Fibroblast of lung (primary cell): ENCODE results near the gene PCSK6. TPM values are rescaled to one million over a fixed set of nuclear protein-coding genes. Genes with fewer than 3 reads are reported as not detected.

Experiments
- DNase-seq, 2 donors: peaks; one replicate each; pipeline versions ENCODE4 v3.0.0 to v3.0.0-alpha.2; 2010; ENCODE audit warnings: low read depth in 2 of 2
- H2AFZ ChIP-seq: 2 replicates; pipeline ENCODE4 v1.5.1; 2012; ENCODE audit warnings: low read length, control low read depth, inconsistent platforms
- H3K27ac ChIP-seq: 2 replicates; pipeline ENCODE4 v1.5.1; 2011; ENCODE audit warnings: low read length, control low read depth; ENCODE audit not compliant: insufficient read depth
- H3K27me3 ChIP-seq: 2 replicates; pipeline ENCODE4 v1.5.1; 2011; ENCODE audit warnings: mild to moderate bottlenecking, low read length; ENCODE audit not compliant: control insufficient read depth, insufficient read depth
- H3K36me3 ChIP-seq: 2 replicates; pipeline ENCODE4 v1.5.1; 2011; ENCODE audit warnings: low read length; ENCODE audit not compliant: control insufficient read depth, insufficient read depth
- H3K4me1 ChIP-seq: 2 replicates; pipeline ENCODE4 v1.5.1; 2011; ENCODE audit warnings: low read length; ENCODE audit not compliant: control insufficient read depth, insufficient read depth; ENCODE audit errors: extremely low read depth
- H3K4me2 ChIP-seq: 2 replicates; pipeline ENCODE4 v1.5.1; 2011; ENCODE audit warnings: low read length, control low read depth; ENCODE audit not compliant: insufficient read depth; ENCODE audit errors: extremely low read depth
- H3K4me3 ChIP-seq, 4 experiments: fragments of 200-600 bp in 1 of 4; sonication (generic) in 1 of 4; replicated peaks in 1 of 4; 2 replicates each; pipeline ENCODE4 v1.5.1; 2011 to 2016; ENCODE audit warnings: low read length in 4 of 4, low read depth in 3 of 4, mild to moderate bottlenecking in 3 of 4, control low read depth in 2 of 4, inconsistent platforms in 1 of 4, mixed read lengths in 1 of 4; ENCODE audit not compliant: insufficient read depth in 1 of 4; ENCODE audit errors: control extremely low read depth in 1 of 4
- H3K79me2 ChIP-seq: 2 replicates; pipeline ENCODE4 v1.5.1; 2012; ENCODE audit warnings: mild to moderate bottlenecking, low read length, inconsistent platforms; ENCODE audit not compliant: control insufficient read depth, insufficient read depth
- H3K9ac ChIP-seq: 2 replicates; pipeline ENCODE4 v1.5.1; 2011; ENCODE audit warnings: mild to moderate bottlenecking, low read length, control low read depth; ENCODE audit not compliant: insufficient read depth
- H3K9me3 ChIP-seq: 2 replicates; pipeline ENCODE4 v1.5.1; 2012; ENCODE audit warnings: low read depth, low read length; ENCODE audit not compliant: control insufficient read depth, insufficient read depth
- H4K20me1 ChIP-seq: 2 replicates; pipeline ENCODE4 v1.5.1; 2011; ENCODE audit warnings: low read length; ENCODE audit not compliant: control insufficient read depth, insufficient read depth; ENCODE audit errors: extremely low read depth
- EZH2 ChIP-seq: IDR thresholded peaks from 2 replicates; pipeline ENCODE4 v1.5.1; 2012; ENCODE audit warnings: low read length, control low read depth, mild to moderate bottlenecking; ENCODE audit errors: missing control alignments
- polyA plus RNA-seq, 2 donors: library from polyadenylated mRNA; depleted of rRNA in 1 of 2; stranded (reverse) in 1 of 2; unstranded in 1 of 2; fragments of >200 nt; gene quantifications; 2 replicates each; pipeline ENCODE4 v1.2.1, GENCODE V29; 2011 to 2012; ENCODE audit warnings: missing spikeins in 1 of 2
- total RNA-seq: library from RNA; depleted of rRNA; stranded (reverse); fragments of >200 nt; gene quantifications from 2 replicates; pipeline ENCODE4 v1.2.1, GENCODE V29; 2014
- TF ChIP-seq, protein P1 (sequence below), 2 donors: IDR thresholded peaks in 1 of 2; conservative IDR thresholded peaks in 1 of 2; 1 replicate in 1 of 2; 2 replicates in 1 of 2; pipeline ENCODE4 v1.5.1; 2011 to 2012; ENCODE audit warnings: low read length in 2 of 2, control low read depth in 1 of 2, inconsistent platforms in 1 of 2, low read depth in 1 of 2, mild to moderate bottlenecking in 1 of 2

Gene PCSK6
- total and polyA plus RNA-seq, 2 donors (not counting 1 experiment from before 2014, with no cell fraction given), result 0.02 to 0.83 TPM

DNA sequence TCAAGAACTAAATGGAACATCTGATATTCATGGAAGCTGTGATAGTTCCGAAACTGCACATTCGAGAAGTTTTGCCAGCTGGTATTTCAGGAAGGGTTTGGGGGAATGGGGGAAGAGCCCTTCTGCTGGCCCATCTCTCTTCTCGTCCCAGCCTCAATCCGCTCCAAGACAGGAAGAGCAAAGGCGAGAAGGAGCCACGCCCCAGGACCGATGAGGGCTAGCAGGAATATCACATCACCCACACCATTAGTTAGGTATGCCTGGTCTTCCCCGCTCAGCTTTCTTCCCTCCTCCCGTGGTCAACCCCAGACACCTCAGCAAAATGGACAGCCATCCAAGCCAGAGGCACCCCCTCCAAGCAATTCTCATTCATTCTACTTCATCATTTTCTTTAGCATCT lies 14.9 kb upstream of the PCSK6 start:
- Histone ChIP-seq H4K20me1 (no peaks in the 10 kb centered on the region), H2AFZ (no peak overlapping the region), H3K27me3 (no peaks in the 10 kb centered on the region), H3K9me3 (no peaks in the 10 kb centered on the region), H3K36me3 (no peaks in the 10 kb centered on the region), H3K4me1 (no peaks in the 10 kb centered on the region), H3K9ac (no peak overlapping the region), H3K4me2 (no peak overlapping the region), H3K4me3 (no peak overlapping the region), H3K79me2 (no peaks in the 10 kb centered on the region), H3K27ac (no peak overlapping the region)
- TF ChIP-seq, protein P1, sequence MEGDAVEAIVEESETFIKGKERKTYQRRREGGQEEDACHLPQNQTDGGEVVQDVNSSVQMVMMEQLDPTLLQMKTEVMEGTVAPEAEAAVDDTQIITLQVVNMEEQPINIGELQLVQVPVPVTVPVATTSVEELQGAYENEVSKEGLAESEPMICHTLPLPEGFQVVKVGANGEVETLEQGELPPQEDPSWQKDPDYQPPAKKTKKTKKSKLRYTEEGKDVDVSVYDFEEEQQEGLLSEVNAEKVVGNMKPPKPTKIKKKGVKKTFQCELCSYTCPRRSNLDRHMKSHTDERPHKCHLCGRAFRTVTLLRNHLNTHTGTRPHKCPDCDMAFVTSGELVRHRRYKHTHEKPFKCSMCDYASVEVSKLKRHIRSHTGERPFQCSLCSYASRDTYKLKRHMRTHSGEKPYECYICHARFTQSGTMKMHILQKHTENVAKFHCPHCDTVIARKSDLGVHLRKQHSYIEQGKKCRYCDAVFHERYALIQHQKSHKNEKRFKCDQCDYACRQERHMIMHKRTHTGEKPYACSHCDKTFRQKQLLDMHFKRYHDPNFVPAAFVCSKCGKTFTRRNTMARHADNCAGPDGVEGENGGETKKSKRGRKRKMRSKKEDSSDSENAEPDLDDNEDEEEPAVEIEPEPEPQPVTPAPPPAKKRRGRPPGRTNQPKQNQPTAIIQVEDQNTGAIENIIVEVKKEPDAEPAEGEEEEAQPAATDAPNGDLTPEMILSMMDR (conservative IDR thresholded peaks at IDR 0.05 in 1 of 2, IDR thresholded peaks at IDR 0.05 in 1 of 2; ENCODE audit: low read depth in 1 of 2, low read length in 2 of 2), result no peak
- no peak for TF ChIP-seq EZH2
- DNase-seq, result no peak

DNA sequence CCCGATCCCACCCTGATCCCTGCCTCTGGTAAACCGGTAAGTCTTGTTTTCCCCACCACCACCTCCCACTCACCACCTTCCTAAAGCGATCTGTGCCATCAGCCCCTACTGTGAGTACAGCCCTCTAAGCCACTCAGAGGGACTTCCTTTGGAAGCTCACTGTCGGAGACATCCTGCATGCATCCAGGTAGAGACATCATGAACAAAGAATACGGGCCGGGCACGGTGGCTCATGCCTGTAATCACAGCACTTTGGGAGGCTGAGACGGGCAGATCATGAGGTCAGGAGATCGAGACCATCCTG lies 13.7 kb upstream of the PCSK6 start:
- no peak overlapping the region for H2AFZ ChIP-seq
- no peak overlapping the region for H3K4me2 ChIP-seq
- H3K4me3 ChIP-seq, result no peak overlapping the region
- no peak overlapping the region for H3K27ac ChIP-seq
- no peaks in the 10 kb centered on the region for H3K9me3 ChIP-seq
- no peaks in the 10 kb centered on the region for H3K27me3 ChIP-seq
- no peaks in the 10 kb centered on the region for H3K79me2 ChIP-seq
- no peak for DNase-seq
- H3K36me3 ChIP-seq, result no peaks in the 10 kb centered on the region
- no peak overlapping the region for H3K9ac ChIP-seq
- TF ChIP-seq EZH2, result no peak
- TF ChIP-seq, protein P1 (conservative IDR thresholded peaks at IDR 0.05 in 1 of 2, IDR thresholded peaks at IDR 0.05 in 1 of 2; ENCODE audit: low read depth in 1 of 2, low read length in 2 of 2), result no peak
- no peaks in the 10 kb centered on the region for H4K20me1 ChIP-seq
- no peaks in the 10 kb centered on the region for H3K4me1 ChIP-seq

GRCh38 chr15:101502572-101503295 lies 13.2 kb upstream of the PCSK6 start:
- Histone ChIP-seq H3K4me2 (no peak overlapping the region), H4K20me1 (no peaks in the 10 kb centered on the region), H3K9ac (no peak overlapping the region), H3K79me2 (no peaks in the 10 kb centered on the region), H3K27ac (no peak overlapping the region), H3K4me3 (no peak overlapping the region), H3K36me3 (no peaks in the 10 kb centered on the region), H2AFZ (no peak overlapping the region), H3K27me3 (no peaks in the 10 kb centered on the region), H3K4me1 (no peaks in the 10 kb centered on the region), H3K9me3 (no peaks in the 10 kb centered on the region)
- TF ChIP-seq EZH2, result no peak
- TF ChIP-seq, protein P1 (conservative IDR thresholded peaks at IDR 0.05 in 1 of 2, IDR thresholded peaks at IDR 0.05 in 1 of 2; ENCODE audit: low read depth in 1 of 2, low read length in 2 of 2), result no peak
- no peak for DNase-seq
